Common myeloid progenitor, CD34-positive (primary cell): ENCODE measurements around the gene GOLIM4.

Source experiments
- CTCF ChIA-PET: fragments of 350-600 bp; sonication (Branson Sonifier 250); formaldehyde crosslinking; loops from one replicate; lab custom pipeline; 2021; ENCODE audit warnings: antibody characterized with exemption; lab: Charles Lee
- POLR2A ChIA-PET: fragments of 350-600 bp; sonication (Branson Sonifier 250); formaldehyde crosslinking; loops from one replicate; lab custom pipeline; 2021; ENCODE audit warnings: antibody characterized with exemption; lab: Charles Lee
- DNase-seq, 3 donors: peaks; one replicate each; pipeline versions ENCODE4 v3.0.0 to v3.0.0-alpha.2; 2013
- H3K27ac ChIP-seq, 2 experiments: 1 replicate in 1 of 2; 2 replicates in 1 of 2; pipeline ENCODE4 v1.7.0; 2013; ENCODE audit warnings: inconsistent platforms in 2 of 2, low read length in 2 of 2, mild to moderate bottlenecking in 2 of 2, low read depth in 1 of 2, moderate library complexity in 1 of 2; ENCODE audit not compliant: severe bottlenecking in 2 of 2, insufficient read depth in 1 of 2, poor library complexity in 1 of 2
- H3K27me3 ChIP-seq, 5 experiments: replicated peaks in 2 of 5; 1 replicate in 3 of 5; 2 replicates in 2 of 5; pipeline versions ENCODE4 v1.6.1 to v1.7.0; 2013; ENCODE audit warnings: low read length in 4 of 5, mild to moderate bottlenecking in 2 of 5, moderate library complexity in 2 of 5, inconsistent platforms in 1 of 5; ENCODE audit not compliant: insufficient read depth in 5 of 5, control insufficient read depth in 4 of 5
- H3K36me3 ChIP-seq, 4 experiments: 1 replicate in 2 of 4; 2 replicates in 2 of 4; pipeline versions ENCODE4 v1.6.1 to v1.7.0; 2013; ENCODE audit warnings: low read length in 3 of 4, control low read depth in 1 of 4, mild to moderate bottlenecking in 1 of 4; ENCODE audit not compliant: control insufficient read depth in 4 of 4, insufficient read depth in 4 of 4
- H3K4me1 ChIP-seq, 4 experiments: 1 replicate in 3 of 4; 2 replicates in 1 of 4; pipeline versions ENCODE4 v1.6.1 to v1.7.1; 2013; ENCODE audit warnings: low read length in 3 of 4, mild to moderate bottlenecking in 3 of 4, control low read depth in 1 of 4, inconsistent platforms in 1 of 4, moderate library complexity in 1 of 4; ENCODE audit not compliant: control insufficient read depth in 4 of 4, insufficient read depth in 4 of 4; ENCODE audit errors: control extremely low read depth in 1 of 4
- H3K4me3 ChIP-seq, 7 experiments: 1 replicate in 4 of 7; 2 replicates in 3 of 7; pipeline versions ENCODE4 v1.5.1 to v1.7.0; 2013; ENCODE audit warnings: mild to moderate bottlenecking in 7 of 7, low read length in 6 of 7, moderate library complexity in 6 of 7, inconsistent platforms in 2 of 7, low read depth in 2 of 7, control low read depth in 1 of 7; ENCODE audit not compliant: insufficient read depth in 4 of 7, control insufficient read depth in 1 of 7; ENCODE audit errors: extremely low read depth in 1 of 7
- H3K9me3 ChIP-seq, 5 experiments: 1 replicate in 4 of 5; 2 replicates in 1 of 5; pipeline versions ENCODE4 v1.6.1 to v1.7.1; 2013; ENCODE audit warnings: low read length in 4 of 5, mild to moderate bottlenecking in 2 of 5, inconsistent platforms in 1 of 5, low read depth in 1 of 5, moderate library complexity in 1 of 5; ENCODE audit not compliant: control insufficient read depth in 4 of 5, insufficient read depth in 2 of 5; ENCODE audit errors: control extremely low read depth in 1 of 5
- WGBS: methylation state at CpG from one replicate; pipeline ENCODE4 v1.1.5; 2013; ENCODE audit not compliant: insufficient coverage; 5-methylcytosine and 5-hydroxymethylcytosine counted together

The GOLIM4 gene

DNA sequence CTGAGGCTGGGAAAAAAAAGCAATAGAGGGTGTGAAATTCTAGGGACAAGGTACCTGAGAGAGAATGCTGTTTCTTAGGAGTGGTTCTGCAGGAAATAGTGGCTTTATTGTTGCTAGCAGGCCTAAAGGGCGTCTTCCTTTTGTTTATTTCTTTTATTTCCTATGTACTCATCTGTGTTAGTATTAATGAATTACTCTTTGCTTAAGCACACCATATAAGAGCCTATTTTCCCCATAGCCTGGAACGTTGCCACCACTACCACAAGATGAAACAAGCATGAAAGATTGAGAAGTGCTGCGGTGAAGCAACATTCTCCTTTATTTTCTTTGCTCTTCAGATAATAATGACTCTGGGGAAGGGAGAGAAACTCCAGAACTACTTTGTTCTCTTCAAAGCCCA is 21.3 kb upstream of the GOLIM4 start:
- no peak for DNase-seq
- POLR2A ChIA-PET = no interaction called here
- no peak overlapping the region for H3K4me3 ChIP-seq
- H3K27me3 ChIP-seq = no peaks in the 10 kb centered on the region
- CTCF ChIA-PET = no interaction called here
- H3K36me3 ChIP-seq = no peaks in the 10 kb centered on the region
- peaks cover 0 to 18% (median 2%) of the 10 kb centered on the region in 4 experiments for H3K4me1 ChIP-seq
- 92% methylated on average over 2 of the region's 3 CpGs for WGBS
- no peaks in the 10 kb centered on the region for H3K9me3 ChIP-seq
- H3K27ac ChIP-seq = no peak overlapping the region

GRCh38 chr3:168116279-168116678 is 20.6 kb upstream of the GOLIM4 start:
- H3K27ac ChIP-seq = no peak overlapping the region
- H3K36me3 ChIP-seq = no peaks in the 10 kb centered on the region
- no peaks in the 10 kb centered on the region for H3K27me3 ChIP-seq
- POLR2A ChIA-PET = no interaction called here
- DNase-seq = peak in 1 of 3 donors; percentile 53
- no peaks in the 10 kb centered on the region for H3K9me3 ChIP-seq
- CTCF ChIA-PET = no interaction called here
- H3K4me1 ChIP-seq = peaks cover 0 to 18% (median 2%) of the 10 kb centered on the region in 4 experiments
- WGBS = 100% methylated on average over 3 of the region's 4 CpGs
- H3K4me3 ChIP-seq = no peak overlapping the region

DNA sequence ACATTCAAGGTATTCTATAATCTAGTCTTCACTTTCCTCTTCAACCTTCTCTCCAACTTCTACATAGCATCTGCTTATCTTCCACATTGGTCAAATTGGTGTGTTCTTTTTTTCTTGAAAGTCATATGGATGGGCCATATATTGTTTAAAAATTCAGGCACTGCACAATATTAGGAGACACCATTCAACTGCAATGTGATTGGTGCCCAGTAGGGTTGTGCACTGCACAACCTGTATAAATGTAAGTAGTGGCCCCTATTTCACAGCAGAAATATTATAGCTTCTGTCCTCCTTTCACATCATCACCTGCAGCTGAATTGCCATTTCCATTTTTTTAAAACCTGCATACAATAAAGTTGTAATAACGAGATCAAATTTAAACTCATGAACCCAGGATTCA is 18.1 kb upstream of the GOLIM4 start:
- no peaks in the 10 kb centered on the region for H3K27me3 ChIP-seq
- no peak overlapping the region for H3K4me3 ChIP-seq
- CTCF ChIA-PET = interaction anchor here (1.5 to 1.8 kb wide), 2 partner anchors 11 to 17 kb away, joined by 3 to 4 read pairs; no protein-coding TSS in a partner anchor
- peaks cover 0 to 18% (median 0%) of the 10 kb centered on the region in 4 experiments for H3K4me1 ChIP-seq
- DNase-seq = no peak
- POLR2A ChIA-PET = no interaction called here
- H3K27ac ChIP-seq = no peak overlapping the region
- 100% methylated on average over 1 of the region's 1 CpG for WGBS
- no peaks in the 10 kb centered on the region for H3K9me3 ChIP-seq
- no peaks in the 10 kb centered on the region for H3K36me3 ChIP-seq

- no peak for DNase-seq
- ChIA-PET POLR2A (no interaction called here), CTCF (interaction anchor here (0.6 to 1.8 kb wide), 4 partner anchors 10 to 54 kb away, joined by 3 to 4 read pairs (median 4); no protein-coding TSS in a partner anchor)
- Histone ChIP-seq H3K36me3 (no peaks in the 10 kb centered on the region), H3K9me3 (no peaks in the 10 kb centered on the region), H3K27ac (no peak overlapping the region), H3K4me1 (peaks cover 0 to 17% (median 0%) of the 10 kb centered on the region in 4 experiments), H3K27me3 (no peaks in the 10 kb centered on the region), H3K4me3 (no peak overlapping the region)
- whole genome bisulfite sequencing = 100% methylated on average over 1 of the region's 3 CpGs
These were observed 17.2 kb upstream of the GOLIM4 start for GRCh38 chr3:168112894-168113293.

DNA sequence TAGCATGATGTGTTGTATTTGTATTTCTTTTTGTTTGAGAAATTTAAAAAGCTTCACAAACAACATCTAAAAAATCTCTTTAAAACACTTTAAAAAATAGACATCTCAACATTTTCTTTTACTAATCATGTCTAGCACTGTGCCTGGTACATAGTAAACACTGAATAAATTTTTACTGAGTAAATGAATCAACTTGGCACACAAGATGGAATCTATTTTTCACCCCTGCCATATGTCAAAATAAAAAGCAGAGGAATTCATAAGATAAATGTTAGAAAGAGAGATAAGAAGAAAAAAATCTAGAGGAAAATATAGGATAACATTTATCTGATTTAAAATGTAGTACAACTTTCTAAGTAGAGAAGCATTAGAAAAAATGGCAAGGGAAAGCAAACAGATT is 8.6 kb upstream of the GOLIM4 start:
- Histone ChIP-seq H3K36me3 (no peaks in the 10 kb centered on the region), H3K27ac (no peak overlapping the region), H3K9me3 (no peaks in the 10 kb centered on the region), H3K4me1 (no peaks in the 10 kb centered on the region), H3K27me3 (no peaks in the 10 kb centered on the region), H3K4me3 (no peak overlapping the region)
- CTCF ChIA-PET = no interaction called here
- POLR2A ChIA-PET = no interaction called here
- no peak for DNase-seq

DNA sequence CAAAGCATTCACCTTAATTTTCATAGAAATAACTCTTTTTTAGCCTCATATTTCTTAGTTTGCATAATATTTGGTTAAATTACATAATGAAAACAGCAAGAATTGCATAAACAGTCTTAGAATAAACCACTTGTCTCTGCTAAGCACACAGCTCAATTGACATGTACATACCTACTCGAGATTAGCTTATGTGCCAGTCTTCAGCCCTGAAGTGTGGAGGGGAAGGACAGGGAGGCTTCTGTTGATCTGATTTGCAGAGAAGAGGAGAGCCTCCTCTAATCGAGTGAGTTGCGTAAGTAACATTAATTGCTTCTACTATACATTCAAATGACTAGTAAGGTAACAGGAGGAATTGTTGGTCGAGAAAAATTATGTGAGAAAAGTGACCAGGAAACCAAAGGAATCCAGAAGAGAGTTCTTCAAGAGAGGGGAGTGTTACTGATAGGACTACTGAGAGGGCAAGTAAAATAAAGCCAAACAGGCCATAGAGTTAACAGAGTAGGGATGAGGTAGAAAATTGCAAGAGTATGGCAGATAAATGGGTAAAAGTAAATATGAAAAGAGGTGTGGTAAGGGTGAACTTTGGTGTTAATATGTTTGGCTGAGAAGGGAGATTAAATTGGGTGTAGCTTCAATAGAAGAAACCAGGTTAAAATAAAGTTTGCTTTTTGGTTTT is 7.1 kb upstream of the GOLIM4 start:
- ChIA-PET CTCF (interaction anchor here (1.3 to 1.5 kb wide), 2 partner anchors 10 to 65 kb away, joined by 4 to 5 read pairs; no protein-coding TSS in a partner anchor), POLR2A (no interaction called here)

GRCh38 chr3:168100777-168101492 is 5.2 kb upstream of the GOLIM4 start:
- WGBS = 97% methylated on average over 3 of the region's 3 CpGs
- ChIA-PET CTCF (interaction anchor here (1.1 to 2.1 kb wide), 3 partner anchors 18 to 64 kb away, joined by 4 to 6 read pairs (median 5); no protein-coding TSS in a partner anchor), POLR2A (no interaction called here)
- Histone ChIP-seq H3K4me3 (no peak overlapping the region), H3K36me3 (no peaks in the 10 kb centered on the region), H3K4me1 (peaks cover 0 to 15% (median 11%) of the 10 kb centered on the region in 4 experiments), H3K27ac (no peak overlapping the region), H3K27me3 (no peaks in the 10 kb centered on the region), H3K9me3 (no peaks in the 10 kb centered on the region)
- no peak for DNase-seq

More for the DNA sequence above, 7.1 kb upstream of the GOLIM4 start:
- 100% methylated on average over 1 of the region's 4 CpGs for WGBS
- Histone ChIP-seq H3K27me3 (no peaks in the 10 kb centered on the region), H3K4me3 (no peak overlapping the region), H3K27ac (no peak overlapping the region), H3K9me3 (no peaks in the 10 kb centered on the region), H3K36me3 (no peaks in the 10 kb centered on the region), H3K4me1 (no peaks in the 10 kb centered on the region)
- DNase-seq = no peak
